ENCODE data around the gene SLC25A15.
"Not testable (repeated sequence)": the region's sequence is repeated elsewhere in the genome, so short reads cannot be mapped to it uniquely, and the experiment has no call there.

SLC25A15 gene

GRCh38 chr13:40782971-40783370, 6.4 kb upstream of the SLC25A15 start:
- not testable (repeated sequence) for DNase-seq

- no peak for DNase-seq
These were observed 4.9 kb upstream of the SLC25A15 start for GRCh38 chr13:40784540-40784939.

- DNase-seq, result no peak
These were observed 2.8 kb upstream of the SLC25A15 start for GRCh38 chr13:40786568-40786996.

- DNase-seq, result no peak
These were observed 2.3 kb upstream of the SLC25A15 start for GRCh38 chr13:40787062-40787461.

GRCh38 chr13:40788540-40789274, 704 bp upstream of the SLC25A15 start:
- not testable (repeated sequence) for DNase-seq

- no peak for DNase-seq
These were observed 774 bp downstream of the SLC25A15 start for GRCh38 chr13:40790154-40790616.

- no peak for DNase-seq
These were observed 3.1 kb downstream of the SLC25A15 start for GRCh38 chr13:40792284-40793051.

GRCh38 chr13:40793339-40793738, 3.9 kb downstream of the SLC25A15 start:
- DNase-seq, result no peak

- no peak for DNase-seq
These were observed 5.3 kb downstream of the SLC25A15 start for GRCh38 chr13:40794414-40795368.

GRCh38 chr13:40796649-40797048, 7.2 kb downstream of the SLC25A15 start:
- no peak for DNase-seq

- DNase-seq, result peak; percentile 56
These were observed 9.0 kb downstream of the SLC25A15 start for GRCh38 chr13:40798380-40798779.

- no peak for DNase-seq
These were observed 10.1 kb downstream of the SLC25A15 start for GRCh38 chr13:40799508-40799907.

- no peak for DNase-seq
These were observed 11.1 kb downstream of the SLC25A15 start for GRCh38 chr13:40800559-40800958.

GRCh38 chr13:40801255-40802217, 12.1 kb downstream of the SLC25A15 start:
- no peak for DNase-seq

- no peak for DNase-seq
These were observed 13.9 kb downstream of the SLC25A15 start for GRCh38 chr13:40803316-40803715.

GRCh38 chr13:40806241-40806640, 16.8 kb downstream of the SLC25A15 start:
- DNase-seq, result peak; percentile 68

- DNase-seq, result no peak
These were observed 20.1 kb downstream of the SLC25A15 start for GRCh38 chr13:40809471-40809870.

GRCh38 chr13:40812102-40812501, 22.7 kb downstream of the SLC25A15 start:
- DNase-seq, result no peak

- no peak for DNase-seq
These were observed 23.5 kb downstream of the SLC25A15 start for GRCh38 chr13:40812724-40813445.

- no peak for DNase-seq
These were observed 24.4 kb downstream of the SLC25A15 start for GRCh38 chr13:40813667-40814454.
